Measurements from ENCODE around the gene SLC27A4. TPM values are rescaled to one million over a fixed set of nuclear protein-coding genes. Genes with fewer than 3 reads are reported as not detected.
A peak's percentile ranks its signal among the peaks of the same experiment; 100 is the strongest.

SLC27A4 gene
- total and polyA plus RNA-seq, 2 donors (not counting 1 experiment from before 2014, with no cell fraction given): 10.0 to 12.9 TPM

DNA sequence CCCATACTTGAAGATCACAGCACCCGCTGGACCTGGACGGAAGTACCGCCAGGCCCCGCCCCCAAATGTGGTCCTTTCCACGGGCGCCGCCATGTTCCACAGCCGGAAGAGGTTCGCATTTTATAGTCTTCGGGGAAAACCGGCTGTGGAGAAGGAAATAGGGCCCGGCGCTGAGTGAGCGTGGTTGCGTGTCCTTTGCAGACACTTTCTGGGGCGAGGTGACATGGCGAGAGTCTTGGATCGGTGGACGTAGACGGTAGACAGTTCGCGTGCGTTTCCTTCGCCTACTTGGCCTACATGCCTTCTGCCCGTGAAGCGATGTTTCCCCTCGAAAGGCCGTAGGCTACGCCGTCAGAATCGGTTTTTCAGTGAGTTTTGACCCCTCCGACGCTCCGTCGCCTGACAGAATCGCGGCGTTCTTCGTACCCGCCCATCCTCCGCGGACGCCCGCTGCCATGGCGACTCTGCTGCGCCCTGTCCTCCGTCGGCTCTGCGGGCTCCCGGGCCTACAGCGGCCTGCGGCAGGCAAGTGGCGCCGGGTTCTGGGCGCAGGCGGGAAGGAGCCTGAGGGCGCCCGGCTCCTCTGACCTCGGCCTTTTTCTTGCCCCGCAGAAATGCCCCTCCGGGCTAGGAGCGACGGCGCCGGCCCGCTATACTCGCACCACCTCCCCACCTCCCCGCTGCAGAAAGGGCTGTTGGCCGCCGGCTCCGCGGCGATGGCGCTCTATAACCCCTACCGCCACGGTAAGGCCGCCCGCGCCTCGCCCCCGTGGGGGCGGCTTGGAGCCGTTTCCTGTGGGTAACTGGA lies 17.7 kb upstream of the SLC27A4 start, which contains the start of the genes COQ4 and TRUB2:
TSS of gene COQ4 (plus strand) at position 436 of the 808 bp plus-strand sequence. CDS start at position 456, 20 bp downstream.
TSS of gene TRUB2 (minus strand) at position 44 of the 808 bp plus-strand sequence. CDS start at position 5, 39 bp downstream.
- no peaks in the 10 kb centered on the region for H3K9me3 ChIP-seq (ENCODE audit: control extremely low read depth in 1 of 3, control insufficient read depth in 2 of 3, insufficient read depth in 1 of 3, low read length in 2 of 3)
- Mint-ChIP-seq H3K9me3 (ENCODE audit: insufficient read depth) (no peaks in the 10 kb centered on the region), H3K27me3 (no peaks in the 10 kb centered on the region), H3K27ac (peak within 1 kb of the TSS; percentile 98), H3K4me1 (peaks cover 31% of the 10 kb centered on the region), H3K4me3 (peak within 1 kb of the TSS; percentile 97)
- peak within 1 kb of the TSS; percentile 95 for H3K4me2 ChIP-seq (replicated peaks; ENCODE audit: low read depth, low read length, poor library complexity, severe bottlenecking)
- peaks cover 0 to 21% of the 10 kb centered on the region in 2 experiments for H3K36me3 ChIP-seq (replicated peaks in 1 of 2; ENCODE audit: control extremely low read depth in 1 of 2, control insufficient read depth in 1 of 2, extremely low read depth in 1 of 2, insufficient read depth in 2 of 2, low read length in 1 of 2)
- H3K27me3 ChIP-seq (replicated peaks in 1 of 4; ENCODE audit: control extremely low read depth in 1 of 4, control insufficient read depth in 3 of 4, insufficient read depth in 4 of 4, low read length in 3 of 4): no peaks in the 10 kb centered on the region
- TF ChIP-seq EZH2 (IDR thresholded peaks at IDR 0.05; ENCODE audit: borderline replicate concordance, insufficient read depth, low read depth, low read length, poor library complexity, severe bottlenecking) (no peak), CTCF (IDR thresholded peaks at IDR 0.05) (no peak)
- POLR2A ChIA-PET: interaction anchor here (0.9 to 1.8 kb wide), 2 partner anchors 17 to 47 kb away, joined by 4 read pairs; partner anchors contain the start of genes GOLGA2, SLC27A4 and SWI5
- WGBS (ENCODE audit: insufficient coverage): under 1% methylated on average over 83 of the region's 83 CpGs
- H3K27ac ChIP-seq (ENCODE audit: low read length in 2 of 2): peak within 1 kb of the TSS; percentile 75 to 78
- peak within 1 kb of the TSS; percentile 94 for H2AFZ ChIP-seq (ENCODE audit: insufficient read depth, low read depth, low read length, poor library complexity, severe bottlenecking)
- H3K4me3 ChIP-seq (ENCODE audit: control extremely low read depth in 1 of 5, extremely low read depth in 1 of 5, insufficient read depth in 1 of 5, low read depth in 2 of 5, low read length in 4 of 5): peak within 1 kb of the TSS; percentile 61 to 95 (median 92)
- peak within 1 kb of the TSS; percentile 73 for H3K9ac ChIP-seq (ENCODE audit: low read length)
- ATAC-seq (ENCODE audit: low read depth) (peak; percentile 85), DNase-seq (peak; percentile 97)
- intact Hi-C loops (cut with micrococcal nuclease): loop anchor here (1.0 to 5.0 kb wide), 6 partner anchors 18 to 230 kb away; partner anchors contain the start of genes CIZ1, GOLGA2, SLC27A4 and SPTAN1
- CTCF ChIA-PET: interaction anchor here (0.7 to 1.1 kb wide), 2 partner anchors 19 to 22 kb away, joined by 3 to 5 read pairs; no protein-coding TSS in a partner anchor
- H3K4me1 ChIP-seq (ENCODE audit: control insufficient read depth in 2 of 2, insufficient read depth in 2 of 2, low read length in 2 of 2): peaks cover 17 to 22% of the 10 kb centered on the region in 2 donors
- H4K20me1 ChIP-seq (ENCODE audit: control insufficient read depth, insufficient read depth, low read length, poor library complexity, severe bottlenecking): no peaks in the 10 kb centered on the region
- H3K79me2 ChIP-seq (ENCODE audit: control insufficient read depth, insufficient read depth, low read length): peaks cover 38% of the 10 kb centered on the region
